BLaER1 treated with 17β-estradiol and CSF1 and Interleukin-3, amounts not matched to agents 10 nM and 100 nM (cell line): Measurements from ENCODE around the gene TRMU.

Experiments used
- H3K27ac ChIP-seq, 11 experiments: shearing (Covaris generic); formaldehyde crosslinking; 2 replicates each; pipeline ENCODE4 v1.8.1; 2022
- H3K27me3 ChIP-seq, 11 experiments: shearing (Covaris generic); formaldehyde crosslinking; 2 replicates each; pipeline ENCODE4 v1.8.1; 2022
- H3K36me3 ChIP-seq, 11 experiments: shearing (Covaris generic); formaldehyde crosslinking; 2 replicates each; pipeline ENCODE4 v1.8.1; 2022
- H3K4me1 ChIP-seq, 10 experiments: shearing (Covaris generic); formaldehyde crosslinking; 2 replicates each; pipeline ENCODE4 v1.8.1; 2022
- H3K4me2 ChIP-seq, 11 experiments: shearing (Covaris generic); formaldehyde crosslinking; 2 replicates each; pipeline ENCODE4 v1.8.1; 2022
- H3K4me3 ChIP-seq, 10 experiments: shearing (Covaris generic); formaldehyde crosslinking; 2 replicates each; pipeline ENCODE4 v1.8.1; 2022
- H3K9ac ChIP-seq, 11 experiments: shearing (Covaris generic); formaldehyde crosslinking; 2 replicates each; pipeline ENCODE4 v1.8.1; 2022
- H3K9me3 ChIP-seq, 11 experiments: shearing (Covaris generic); formaldehyde crosslinking; replicated peaks in 1 of 11; 2 replicates each; pipeline ENCODE4 v1.8.1; 2022
- H4K20me1 ChIP-seq, 11 experiments: shearing (Covaris generic); formaldehyde crosslinking; 2 replicates each; pipeline ENCODE4 v1.8.1; 2022
- Cebpa-rat ChIP-seq, 11 experiments: shearing (Covaris generic); IDR thresholded peaks; 2 replicates each; pipeline ENCODE4 v1.8.1; 2022

TRMU gene

GRCh38 chr22:46350121-46350520 is 14.6 kb downstream of the TRMU start:
- H3K9ac ChIP-seq = no peak overlapping the region
- no peak overlapping the region for H3K4me3 ChIP-seq
- H3K27ac ChIP-seq = no peak overlapping the region
- no peaks in the 10 kb centered on the region for H3K27me3 ChIP-seq
- H3K36me3 ChIP-seq = peaks cover 96 to 100% (median 100%) of the 10 kb centered on the region in 11 experiments
- peaks cover 0 to 39% (median 35%) of the 10 kb centered on the region in 10 experiments; a peak in 16 of 20 replicates for H3K4me1 ChIP-seq
- no peaks in the 10 kb centered on the region for H3K9me3 ChIP-seq
- TF ChIP-seq Cebpa-rat (IDR thresholded peaks at IDR 0.05) = no peak
- peaks cover 42 to 99% (median 93%) of the 10 kb centered on the region in 11 experiments; a peak in 21 of 22 replicates for H4K20me1 ChIP-seq
- H3K4me2 ChIP-seq = no peak overlapping the region

GRCh38 chr22:46350646-46351045 is 15.1 kb downstream of the TRMU start:
- Histone ChIP-seq H3K4me3 (no peak overlapping the region), H3K4me1 (peaks cover 2 to 44% (median 40%) of the 10 kb centered on the region in 10 experiments), H3K27me3 (no peaks in the 10 kb centered on the region), H3K36me3 (peaks cover 91 to 98% (median 96%) of the 10 kb centered on the region in 11 experiments), H3K4me2 (no peak overlapping the region), H3K9ac (no peak overlapping the region), H4K20me1 (peaks cover 45 to 99% (median 97%) of the 10 kb centered on the region in 11 experiments; a peak in 21 of 22 replicates), H3K27ac (no peak overlapping the region), H3K9me3 (no peaks in the 10 kb centered on the region)
- no peak for TF ChIP-seq Cebpa-rat (IDR thresholded peaks at IDR 0.05)

GRCh38 chr22:46351131-46351735 is 15.7 kb downstream of the TRMU start:
- H3K27ac ChIP-seq = peak overlapping the region in 2 of 11 experiments; percentile 42 to 49; a peak in 2 of 22 replicates
- peaks cover 47 to 99% (median 97%) of the 10 kb centered on the region in 11 experiments; a peak in 21 of 22 replicates for H4K20me1 ChIP-seq
- no peaks in the 10 kb centered on the region for H3K9me3 ChIP-seq
- H3K4me1 ChIP-seq = peaks cover 8 to 50% (median 46%) of the 10 kb centered on the region in 10 experiments
- H3K27me3 ChIP-seq = no peaks in the 10 kb centered on the region
- H3K36me3 ChIP-seq = peaks cover 85 to 96% (median 90%) of the 10 kb centered on the region in 11 experiments
- TF ChIP-seq Cebpa-rat (IDR thresholded peaks at IDR 0.05) = no peak
- no peak overlapping the region for H3K4me2 ChIP-seq
- peak overlapping the region in 3 of 11 experiments; percentile 3 to 9 (median 6); a peak in 2 of 22 replicates for H3K9ac ChIP-seq
- H3K4me3 ChIP-seq = no peak overlapping the region

- peak overlapping the region in 2 of 11 experiments; percentile 6 to 19; a peak in 2 of 22 replicates for H3K9ac ChIP-seq
- peaks cover 80 to 95% (median 88%) of the 10 kb centered on the region in 11 experiments for H3K36me3 ChIP-seq
- H4K20me1 ChIP-seq = peaks cover 48 to 100% (median 97%) of the 10 kb centered on the region in 11 experiments; a peak in 21 of 22 replicates
- H3K4me1 ChIP-seq = peaks cover 14 to 55% (median 51%) of the 10 kb centered on the region in 10 experiments
- peak overlapping the region in 5 of 11 experiments; percentile 61 to 91 (median 87); a peak in 5 of 22 replicates for H3K4me2 ChIP-seq
- H3K27me3 ChIP-seq = no peaks in the 10 kb centered on the region
- no peak overlapping the region for H3K4me3 ChIP-seq
- H3K9me3 ChIP-seq = no peaks in the 10 kb centered on the region
- H3K27ac ChIP-seq = peak overlapping the region in 2 of 11 experiments; percentile 42 to 49; a peak in 2 of 22 replicates
- TF ChIP-seq Cebpa-rat (IDR thresholded peaks at IDR 0.05) = no peak
Observed at GRCh38 chr22:46351767-46352166, 16.3 kb downstream of the TRMU start.

- Histone ChIP-seq H3K27ac (peak overlapping the region in 3 of 11 experiments; percentile 3 to 49 (median 42); a peak in 3 of 22 replicates), H3K4me1 (peaks cover 15 to 60% (median 56%) of the 10 kb centered on the region in 10 experiments), H3K9me3 (no peaks in the 10 kb centered on the region), H3K4me2 (peak overlapping the region in 8 of 11 experiments; percentile 54 to 91 (median 80); a peak in 15 of 22 replicates), H4K20me1 (peaks cover 48 to 100% (median 97%) of the 10 kb centered on the region in 11 experiments; a peak in 21 of 22 replicates), H3K36me3 (peaks cover 76 to 95% (median 88%) of the 10 kb centered on the region in 11 experiments), H3K4me3 (no peak overlapping the region), H3K9ac (peak overlapping the region in 4 of 11 experiments; percentile 6 to 46 (median 28); a peak in 6 of 22 replicates), H3K27me3 (no peaks in the 10 kb centered on the region)
- no peak for TF ChIP-seq Cebpa-rat (IDR thresholded peaks at IDR 0.05)
Observed at GRCh38 chr22:46352276-46352675, 16.8 kb downstream of the TRMU start.

GRCh38 chr22:46352691-46353386 is 17.3 kb downstream of the TRMU start:
- H3K4me3 ChIP-seq = no peak overlapping the region; a peak in 1 of 20 replicates
- no peaks in the 10 kb centered on the region for H3K27me3 ChIP-seq
- peak overlapping the region in 4 of 11 experiments; percentile 3 to 49 (median 28); a peak in 5 of 22 replicates for H3K27ac ChIP-seq
- H3K9me3 ChIP-seq = no peaks in the 10 kb centered on the region
- peaks cover 46 to 100% (median 97%) of the 10 kb centered on the region in 11 experiments; a peak in 21 of 22 replicates for H4K20me1 ChIP-seq
- peaks cover 71 to 95% (median 88%) of the 10 kb centered on the region in 11 experiments for H3K36me3 ChIP-seq
- peaks cover 15 to 62% (median 59%) of the 10 kb centered on the region in 10 experiments for H3K4me1 ChIP-seq
- H3K4me2 ChIP-seq = peak overlapping the region in 9 of 11 experiments; percentile 4 to 91 (median 75); a peak in 16 of 22 replicates
- H3K9ac ChIP-seq = peak overlapping the region in 7 of 11 experiments; percentile 14 to 46 (median 36); a peak in 8 of 22 replicates
- TF ChIP-seq Cebpa-rat (IDR thresholded peaks at IDR 0.05) = no peak

- no peak overlapping the region; a peak in 1 of 20 replicates for H3K4me3 ChIP-seq
- peaks cover 15 to 67% (median 59%) of the 10 kb centered on the region in 10 experiments for H3K4me1 ChIP-seq
- no peak for TF ChIP-seq Cebpa-rat (IDR thresholded peaks at IDR 0.05)
- no peaks in the 10 kb centered on the region for H3K9me3 ChIP-seq
- no peaks in the 10 kb centered on the region for H3K27me3 ChIP-seq
- H3K27ac ChIP-seq = peak overlapping the region in 4 of 11 experiments; percentile 13 to 49 (median 33); a peak in 4 of 22 replicates
- peaks cover 39 to 100% (median 97%) of the 10 kb centered on the region in 11 experiments; a peak in 21 of 22 replicates for H4K20me1 ChIP-seq
- peaks cover 63 to 95% (median 88%) of the 10 kb centered on the region in 11 experiments for H3K36me3 ChIP-seq
- H3K9ac ChIP-seq = peak overlapping the region in 7 of 11 experiments; percentile 14 to 46 (median 36); a peak in 9 of 22 replicates
- H3K4me2 ChIP-seq = peak overlapping the region in 9 of 11 experiments; percentile 4 to 91 (median 75); a peak in 16 of 22 replicates
Observed at GRCh38 chr22:46353483-46354105, 18.1 kb downstream of the TRMU start.
